Stimulated activated CD4-positive, alpha-beta T cell treated with anti-CD3 and anti-CD28 coated beads, Interleukin-1b, Interleukin-23, amount 100 ng/mL, for 24 hours (primary cell): ENCODE results near the gene PPP2R2B.

Source experiments
- DNase-seq, 4 experiments: peaks; one replicate each; pipeline ENCODE4 v3.0.0-alpha.2; 2020; ENCODE audit warnings: low read depth in 4 of 4, low spot score in 1 of 4

The PPP2R2B gene

DNA sequence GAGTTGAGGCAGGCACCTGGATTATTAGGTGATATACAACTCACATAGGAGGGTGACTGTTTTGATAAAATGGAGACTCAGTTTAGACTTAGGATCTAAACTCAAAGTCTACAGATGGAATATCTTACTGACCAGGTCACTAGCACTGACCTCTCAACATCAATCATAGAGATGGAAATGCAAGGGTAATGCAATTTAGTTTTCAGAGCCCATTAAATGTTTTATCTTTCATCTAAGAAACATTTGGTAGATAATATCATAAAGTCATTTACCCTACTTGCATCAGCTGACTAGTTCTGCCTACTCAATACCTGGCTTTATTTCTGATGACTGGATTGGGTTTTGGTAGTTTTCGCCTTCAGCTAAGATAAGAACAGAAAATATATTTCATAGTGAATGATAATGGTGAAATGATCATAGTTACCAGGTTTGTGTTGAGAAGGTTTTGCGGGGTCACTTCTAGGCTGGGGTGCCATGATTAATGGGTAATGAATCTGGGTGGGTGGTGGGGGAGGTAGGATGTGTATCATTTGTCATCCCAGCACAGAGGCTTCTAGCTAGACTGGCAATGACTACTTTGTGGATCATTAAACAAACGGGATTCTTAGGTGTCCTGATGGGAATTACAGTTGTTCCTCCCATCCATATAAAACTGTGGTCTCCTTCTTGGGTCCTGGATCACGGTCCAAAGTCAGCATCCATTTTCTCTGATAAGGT is 173.4 kb downstream of the PPP2R2B start:
- no peak for DNase-seq

DNA sequence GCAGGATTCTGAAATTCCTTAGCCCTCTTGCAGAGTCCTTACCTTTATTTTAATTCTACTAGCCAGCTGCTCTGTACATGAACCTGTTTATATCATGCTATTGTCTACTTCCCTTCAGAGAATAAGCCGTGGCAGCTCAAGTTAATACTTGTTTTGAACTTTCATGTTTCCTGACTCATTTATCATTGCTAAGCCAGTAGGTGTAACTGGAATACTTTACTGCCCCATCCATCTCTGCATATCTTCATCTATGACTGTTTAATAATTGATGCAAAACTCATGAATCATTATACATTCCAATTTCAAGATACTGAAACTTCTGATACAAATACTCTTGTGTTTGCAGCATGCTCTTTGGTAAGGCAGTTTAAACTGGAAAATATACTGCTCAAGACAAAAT is 174.7 kb downstream of the PPP2R2B start:
- no peak for DNase-seq

DNA sequence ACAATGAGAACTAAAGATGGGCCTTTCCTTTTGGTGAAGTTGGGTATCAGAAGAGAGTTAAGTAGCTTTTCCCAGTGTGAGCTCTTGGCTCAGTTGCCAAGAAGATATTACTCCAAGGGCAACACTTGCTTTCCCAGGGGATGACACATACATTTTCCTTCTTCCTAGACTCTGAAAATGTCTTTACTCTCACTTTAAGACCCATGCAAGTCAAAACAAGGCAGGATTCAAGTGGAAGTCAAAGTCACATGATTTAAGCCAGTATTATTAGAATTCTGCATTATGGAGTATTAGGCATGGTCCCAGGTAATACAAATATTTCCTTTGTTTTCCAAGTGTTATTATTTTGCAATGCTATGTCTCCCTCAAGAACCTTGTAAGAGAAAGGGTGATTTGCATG is 175.1 kb downstream of the PPP2R2B start:
- no peak for DNase-seq

DNA sequence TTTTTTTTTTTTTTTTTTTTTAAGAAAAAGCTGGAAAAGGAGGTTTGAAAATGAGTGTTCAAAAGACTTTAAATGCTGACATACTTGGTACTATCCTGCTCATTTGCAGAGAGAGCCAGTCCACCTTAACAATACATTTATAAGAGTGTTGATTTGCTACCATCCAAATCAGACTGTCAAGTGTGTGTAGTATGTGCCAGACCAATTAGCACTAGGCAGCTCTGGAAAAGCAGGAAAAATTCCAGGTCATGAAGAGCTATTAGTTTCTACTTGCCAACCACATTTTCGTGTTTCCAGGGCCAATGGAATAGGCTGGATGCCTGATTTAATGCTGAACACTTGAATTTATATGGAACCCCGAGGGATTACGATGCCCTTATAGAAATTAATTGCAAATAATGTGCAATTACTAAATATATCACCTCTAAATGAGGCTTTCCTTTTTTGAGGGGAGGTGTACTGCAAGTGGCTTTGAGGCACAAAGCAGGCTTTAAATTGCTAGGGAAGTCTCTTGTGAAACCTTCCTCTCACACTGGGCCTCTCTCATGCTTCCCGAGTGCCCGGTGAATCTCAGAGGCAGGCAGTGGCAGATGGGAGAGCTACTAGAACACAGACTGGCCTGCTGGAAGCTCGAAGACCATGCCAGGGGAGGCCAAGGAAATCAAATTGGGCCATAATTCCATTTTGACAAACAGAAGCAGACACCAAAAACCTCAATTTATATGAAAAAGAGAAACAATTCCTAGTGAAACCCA is 178.7 kb downstream of the PPP2R2B start:
- DNase-seq: no peak

DNA sequence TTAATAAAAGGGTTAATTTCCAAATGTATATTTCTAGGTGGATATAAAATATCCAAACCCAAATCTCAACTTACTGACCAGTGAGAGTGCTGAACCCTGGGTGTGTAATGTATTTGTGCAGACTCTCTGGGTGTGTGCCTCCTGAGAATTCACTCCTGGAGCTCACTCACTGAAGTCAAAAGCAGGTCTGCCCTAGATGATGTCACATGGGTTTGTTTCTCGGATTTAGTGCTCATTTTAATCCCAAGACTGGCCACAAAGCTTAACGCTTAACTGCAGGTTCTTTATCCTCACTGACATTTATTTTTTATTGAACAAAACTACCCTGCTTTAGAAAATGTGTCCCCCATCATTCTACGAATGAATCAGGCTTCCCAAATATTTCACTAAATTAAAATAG is 179.4 kb downstream of the PPP2R2B start:
- no peak for DNase-seq

DNA sequence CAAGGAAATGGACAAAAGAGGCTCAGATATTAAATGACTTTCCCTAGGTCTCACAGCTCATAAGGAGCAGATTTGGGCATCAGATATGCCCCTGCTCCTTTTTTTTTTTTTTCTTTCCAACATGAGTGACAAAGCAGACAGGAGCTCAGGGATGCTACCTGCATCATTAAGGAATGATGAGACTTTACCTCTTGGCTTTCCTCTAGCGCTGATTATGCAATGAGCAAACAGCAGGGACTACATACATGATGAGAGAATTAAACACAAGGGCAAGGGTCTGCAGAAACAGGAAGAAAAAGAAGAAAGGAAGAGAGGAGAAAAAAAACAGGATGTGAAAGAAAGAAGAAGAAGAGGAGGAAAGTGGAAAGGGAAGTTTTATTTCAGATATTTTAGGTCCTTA is 179.9 kb downstream of the PPP2R2B start:
- no peak for DNase-seq

DNA sequence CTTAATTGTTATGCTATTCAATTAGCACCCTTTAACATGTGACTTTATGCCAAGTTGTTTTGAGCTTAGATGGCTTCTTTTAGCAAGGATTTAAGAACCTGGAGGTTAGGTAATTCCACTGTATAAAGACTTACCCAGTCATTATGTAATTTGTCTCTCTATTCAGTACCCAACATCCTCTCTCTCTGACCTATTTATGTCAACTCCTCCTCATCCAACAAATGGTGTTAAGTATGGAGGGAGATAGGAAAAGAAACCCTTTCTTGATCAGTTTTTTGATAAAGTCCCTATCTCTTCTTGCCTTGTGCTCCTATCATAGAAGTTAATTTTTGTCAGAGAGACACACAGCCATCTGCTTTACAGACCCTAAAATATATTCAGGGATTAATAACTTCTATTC is 181.3 kb downstream of the PPP2R2B start:
- DNase-seq: no peak

DNA sequence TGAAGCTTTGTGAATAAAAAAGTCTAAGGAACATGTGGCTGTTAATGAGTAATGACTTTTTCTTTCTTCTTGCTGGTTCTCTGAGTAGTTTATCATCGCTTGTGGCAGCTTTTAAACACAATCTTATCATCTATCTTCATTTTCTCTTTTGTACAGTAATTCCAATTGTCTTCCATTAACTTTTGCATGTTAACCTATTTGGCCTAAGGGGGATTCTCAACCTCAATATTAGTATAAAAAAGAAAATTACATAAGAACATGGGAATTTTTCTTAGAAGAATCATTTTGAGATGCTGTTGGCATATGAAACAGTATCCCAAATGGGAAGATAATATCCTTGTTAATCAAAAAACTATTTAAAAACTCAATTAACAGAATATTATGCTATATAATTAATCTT is 182.9 kb downstream of the PPP2R2B start:
- DNase-seq: no peak

DNA sequence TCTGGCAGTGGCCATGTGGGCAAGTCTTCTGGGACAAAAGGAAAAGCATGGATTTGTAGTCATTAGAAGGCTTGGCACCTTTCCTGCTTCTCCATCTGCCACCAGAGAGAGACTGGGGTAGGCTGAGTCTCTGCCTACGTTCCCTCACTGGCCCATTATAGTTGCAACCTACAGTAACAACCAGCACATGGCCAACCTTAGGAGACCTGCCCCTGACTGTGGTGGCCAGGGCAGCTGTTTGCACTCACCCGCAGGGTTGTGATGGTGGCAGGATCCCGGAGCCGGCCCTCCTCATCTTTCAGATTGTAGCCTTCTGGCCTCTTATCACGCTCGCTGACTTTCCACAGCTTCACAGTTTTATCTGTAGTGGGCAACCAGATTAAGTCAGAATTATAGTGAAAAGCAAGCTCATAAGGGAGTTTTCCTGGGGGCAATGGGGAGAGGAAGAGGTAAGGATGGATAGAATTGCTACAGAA is 187.6 kb downstream of the PPP2R2B start:
- no peak for DNase-seq

DNA sequence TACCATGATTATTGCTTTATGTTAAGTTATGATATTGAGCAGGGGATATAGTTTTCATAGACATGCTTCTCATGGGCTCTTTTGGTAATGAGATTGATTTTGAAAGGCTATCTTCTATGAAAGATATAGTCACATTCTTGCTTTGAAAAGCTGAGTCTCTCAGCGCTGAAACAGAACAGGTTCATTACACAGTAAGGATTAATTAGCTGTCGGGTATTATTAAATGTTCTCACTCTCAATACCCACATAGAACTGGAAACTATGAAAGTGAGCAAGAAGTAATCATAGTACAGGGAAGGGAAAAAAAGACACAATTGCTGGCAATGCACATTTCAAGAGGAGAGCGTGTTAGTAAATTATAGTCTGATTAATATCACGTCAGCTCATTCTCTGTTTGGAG is 190.9 kb downstream of the PPP2R2B start:
- no peak for DNase-seq

DNA sequence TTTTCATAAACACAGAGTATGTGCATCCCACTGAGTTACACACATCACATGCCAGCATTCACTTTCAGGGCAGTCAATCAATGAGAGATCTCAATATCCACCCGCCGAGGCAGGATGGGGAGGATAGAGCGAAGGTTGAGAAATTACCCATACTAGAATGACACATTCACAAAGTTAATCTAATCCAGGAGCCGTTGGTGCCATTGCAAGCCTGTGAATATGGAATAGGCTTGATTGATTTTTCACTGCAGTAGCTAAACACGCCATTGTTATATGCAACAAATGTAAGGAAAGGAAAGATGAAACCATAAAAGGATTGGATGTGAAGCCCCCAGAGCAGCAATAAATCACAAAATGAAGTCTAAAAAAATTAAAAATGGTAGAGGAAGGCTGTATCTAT is 194.7 kb downstream of the PPP2R2B start:
- DNase-seq: no peak

DNA sequence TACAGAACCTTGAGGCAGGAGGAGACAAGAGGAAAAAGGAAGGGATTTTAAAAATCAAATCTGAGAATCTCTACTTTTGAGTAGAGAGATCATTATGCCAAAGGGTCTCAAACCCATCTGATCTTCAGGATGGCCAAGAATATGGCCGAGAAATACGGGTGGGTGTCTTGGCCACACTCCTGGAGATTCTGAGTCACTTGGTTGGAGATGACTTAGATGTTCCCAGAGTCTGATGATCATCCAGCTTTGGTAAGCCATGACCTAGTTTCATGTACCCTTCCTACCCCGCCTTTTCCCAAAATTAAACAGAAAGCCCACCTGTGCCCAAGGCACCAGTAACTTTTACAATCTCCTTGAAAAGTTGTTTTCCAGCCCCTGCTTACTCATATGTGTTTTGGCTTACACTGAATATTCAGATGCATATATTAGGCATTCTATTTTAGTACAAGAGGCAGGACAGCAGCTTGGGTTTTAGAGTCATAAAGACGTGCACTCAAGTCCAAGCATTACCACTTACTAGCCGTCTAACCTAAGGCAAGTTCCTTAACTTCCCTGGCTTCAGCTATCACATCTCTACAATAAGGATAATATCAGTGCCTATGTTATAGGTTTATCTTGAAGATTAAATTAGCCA is 195.5 kb downstream of the PPP2R2B start:
- DNase-seq: no peak

DNA sequence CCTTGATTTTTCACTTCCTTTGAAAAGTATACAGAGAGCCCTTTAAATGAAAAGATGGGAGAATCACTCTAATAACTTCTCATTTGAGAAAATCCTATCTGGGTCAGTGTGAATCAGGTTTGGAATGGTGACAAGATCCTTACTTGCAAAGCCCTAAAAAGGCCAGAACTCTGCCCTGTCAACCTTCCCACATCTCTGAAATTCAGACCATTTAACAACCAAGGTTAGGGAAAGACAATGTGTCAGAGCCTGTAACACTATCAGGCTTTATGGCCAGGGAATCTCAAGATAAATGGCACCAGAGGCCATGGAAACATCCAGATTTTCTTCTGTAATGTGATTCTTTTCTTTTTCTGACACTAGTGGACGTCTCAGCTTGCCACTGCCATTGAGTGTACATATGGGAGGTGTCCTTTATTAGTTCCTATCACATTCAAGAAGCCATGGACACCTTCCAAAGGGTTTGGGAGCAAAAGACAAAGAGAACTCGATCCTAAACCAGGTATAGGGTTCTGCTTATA is 196.9 kb downstream of the PPP2R2B start:
- DNase-seq: no peak

DNA sequence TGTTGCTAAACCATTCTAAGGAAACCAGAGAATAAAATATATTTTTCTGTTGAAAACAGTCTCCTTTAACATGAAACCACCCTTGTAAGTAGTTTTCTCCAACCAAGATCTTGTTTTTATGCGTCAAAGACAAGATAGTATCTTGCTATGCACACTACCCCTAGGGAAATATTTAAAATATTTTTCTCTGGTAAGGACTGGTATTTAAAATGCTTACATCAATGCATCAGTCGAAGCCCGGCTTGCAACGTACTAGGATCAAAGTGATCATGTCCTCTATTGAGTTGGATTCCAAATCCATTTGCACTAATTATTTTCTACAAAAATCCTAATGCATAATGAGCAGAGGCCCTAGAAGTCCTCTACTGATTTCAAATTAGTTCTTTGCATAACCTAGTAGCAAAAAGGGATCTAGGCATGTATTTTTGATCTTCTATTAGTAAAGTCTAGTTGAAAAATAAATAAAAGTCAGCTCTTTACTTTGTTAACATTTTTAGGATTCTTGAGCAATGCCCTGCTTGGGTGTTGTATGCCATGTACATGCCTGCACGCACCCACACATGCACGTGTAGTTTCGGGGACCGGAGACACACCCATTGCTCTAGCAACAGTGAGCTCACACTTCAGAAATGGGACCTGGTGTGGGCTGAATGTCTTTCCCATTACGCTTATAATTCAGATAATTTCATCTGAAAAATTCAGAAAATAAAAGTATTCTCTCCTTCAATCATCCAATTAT is 197.5 kb downstream of the PPP2R2B start:
- no peak for DNase-seq

DNA sequence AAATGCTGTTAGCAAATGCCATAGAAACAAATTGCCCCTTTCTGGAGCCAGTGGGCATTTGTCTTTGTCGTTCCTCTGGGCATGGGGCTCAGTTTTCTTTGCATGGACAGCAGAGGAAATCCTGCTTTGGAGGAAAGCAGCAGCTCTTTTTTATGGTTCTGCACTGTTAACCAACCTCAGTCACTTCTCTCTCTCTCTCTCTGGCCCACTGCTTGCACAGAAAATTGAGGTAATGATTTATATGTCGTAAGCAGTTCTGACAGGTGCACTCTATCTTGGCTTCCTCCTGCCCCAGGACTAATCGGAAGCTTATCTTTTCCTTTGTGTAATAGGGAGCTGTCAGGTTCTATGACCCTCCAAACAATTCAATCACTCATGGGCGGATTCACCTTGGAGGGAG is 202.9 kb downstream of the PPP2R2B start:
- DNase-seq: no peak

DNA sequence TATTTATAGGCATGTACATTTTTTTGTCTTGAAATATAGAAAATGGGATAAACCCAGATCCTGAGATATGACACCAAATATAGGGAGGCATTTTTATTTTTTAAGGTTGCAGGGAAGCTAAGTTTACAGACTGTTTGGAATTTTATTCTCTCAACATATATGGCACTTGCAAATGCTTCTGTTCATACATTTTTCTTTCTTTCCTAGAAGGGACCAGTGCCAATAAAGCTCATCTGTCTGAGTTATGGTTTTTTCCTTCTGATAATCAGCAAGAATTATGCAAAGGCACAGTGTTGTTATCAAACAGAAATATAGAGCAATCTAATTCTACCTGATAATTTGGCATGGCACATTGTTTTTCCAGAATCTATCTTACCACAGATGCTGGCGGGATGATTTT is 205.7 kb downstream of the PPP2R2B start:
- DNase-seq: no peak

DNA sequence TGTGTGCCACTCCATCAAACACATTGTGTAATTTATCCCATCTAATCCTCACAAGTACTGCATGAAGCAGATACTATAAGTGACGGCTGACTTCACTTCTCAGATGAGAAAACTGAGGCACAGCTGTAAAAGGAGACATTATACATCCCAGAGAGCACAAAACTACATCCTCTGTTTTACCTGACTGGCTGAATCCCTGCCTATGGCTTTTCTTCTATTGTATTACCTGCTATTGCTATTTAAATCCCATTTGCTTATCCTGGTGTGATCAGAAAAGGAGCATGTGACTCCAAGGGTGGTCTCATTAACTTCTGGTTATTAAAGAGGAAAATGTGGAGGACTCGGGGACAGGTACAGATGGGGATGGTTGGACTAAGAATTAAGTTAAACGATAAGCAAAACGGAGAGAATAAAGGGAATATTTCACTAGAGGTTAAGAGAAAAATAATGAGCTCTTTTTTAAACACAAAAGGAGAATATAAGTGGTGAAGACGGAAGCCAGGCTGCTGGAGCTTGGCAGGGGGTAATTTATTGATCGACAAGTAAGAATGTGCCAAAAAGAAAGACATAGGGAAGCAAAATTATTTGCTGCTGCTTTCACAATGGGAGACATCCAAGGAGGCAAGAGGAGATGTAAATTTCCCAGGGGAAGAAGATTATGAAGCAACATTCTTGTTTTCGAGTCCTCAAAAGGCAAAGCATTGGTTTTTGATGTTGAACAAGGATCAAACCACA is 206.8 kb downstream of the PPP2R2B start:
- DNase-seq: no peak

DNA sequence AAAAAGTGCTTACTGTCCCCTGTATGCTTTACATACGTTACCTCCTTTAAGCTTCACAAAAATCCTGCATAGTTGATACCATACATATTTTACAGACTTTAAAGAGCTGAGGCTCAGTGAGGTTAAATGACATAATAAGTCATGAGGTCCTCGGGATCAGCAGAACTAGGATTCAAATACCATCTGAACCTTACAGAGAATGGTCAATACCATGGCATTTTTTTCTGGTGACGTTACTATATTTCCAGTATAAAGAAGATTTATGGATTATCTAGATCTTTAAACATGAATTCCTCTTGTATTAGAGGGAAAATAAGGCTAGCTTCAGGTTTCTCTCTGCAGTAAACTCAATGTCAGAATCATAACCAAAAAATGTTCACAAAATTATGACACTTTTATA is 208.9 kb downstream of the PPP2R2B start:
- DNase-seq: no peak

DNA sequence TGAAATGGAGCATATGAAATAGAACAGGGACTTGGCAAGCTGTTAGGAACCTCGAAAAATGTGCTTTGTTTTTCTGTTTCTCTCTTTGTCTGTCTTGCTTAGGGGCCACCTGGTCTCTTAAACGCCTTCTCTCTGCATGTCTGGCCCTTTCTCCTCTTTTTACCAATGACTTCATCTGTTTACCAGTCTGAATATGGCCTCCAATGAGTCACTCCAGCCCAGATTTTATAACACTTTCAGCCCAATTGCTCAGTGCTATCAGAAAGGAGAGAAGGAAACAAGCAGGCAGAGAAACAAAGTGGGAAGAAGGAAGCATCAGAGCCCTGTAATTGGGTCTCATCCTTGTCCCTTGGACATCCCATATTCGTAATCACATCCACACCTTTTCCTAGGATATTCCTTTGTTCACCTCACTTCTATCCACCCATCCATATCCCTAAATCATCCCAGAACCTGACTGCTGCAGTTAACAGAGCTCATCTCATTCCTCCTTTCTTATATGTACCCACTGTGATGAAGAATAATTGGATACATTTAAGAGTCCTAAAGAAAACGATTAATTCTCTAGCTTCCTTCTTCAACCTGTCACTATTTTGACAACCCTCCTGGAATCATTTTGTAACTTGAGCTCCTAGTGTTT is 210.8 kb downstream of the PPP2R2B start:
- DNase-seq: no peak

DNA sequence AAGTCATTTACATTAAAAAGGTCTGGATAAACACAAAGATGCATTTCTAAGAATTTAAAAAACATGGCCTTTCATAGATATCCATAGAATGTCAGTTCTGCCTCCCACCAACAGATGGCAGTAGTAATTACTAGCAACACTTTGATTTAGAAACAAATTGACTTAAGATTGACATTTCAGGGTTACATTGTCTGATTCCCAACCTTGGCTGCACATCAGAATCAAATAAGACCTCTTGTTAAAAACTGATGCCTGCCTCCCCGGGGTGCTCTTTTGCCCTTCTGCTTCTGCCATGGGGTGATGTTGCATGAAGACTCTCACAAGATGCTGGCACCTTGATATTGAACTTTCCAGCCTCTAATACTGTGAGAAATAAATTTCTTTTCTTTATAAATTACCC is 216.3 kb downstream of the PPP2R2B start:
- peak in 2 of 4 experiments; percentile 0 to 2 for DNase-seq
